A549 (cell line): ENCODE data around the gene HTRA3.

ENCODE experiments used
- HOXB5 ChIP-seq: fragments of 250-450 bp; sonication (Bioruptor Pico); IDR thresholded peaks from 2 replicates; pipeline ENCODE4 v1.5.0; 2020; ENCODE audit warnings: mild to moderate bottlenecking, moderate library complexity
- MAZ ChIP-seq: fragments of 150-350 bp; IDR thresholded peaks from 2 replicates; pipeline ENCODE4 v1.6.1; 2014; ENCODE audit warnings: antibody characterized with exemption, low read depth, low read length, borderline replicate concordance
- RAD21 ChIP-seq, 2 experiments: fragments of >200 bp in 1 of 2; sonication (Bioruptor Twin) in 1 of 2; formaldehyde crosslinking in 1 of 2; IDR thresholded peaks in 1 of 2; conservative IDR thresholded peaks in 1 of 2; 2 replicates in 1 of 2; 3 replicates in 1 of 2; pipeline ENCODE4 v1.6.1; 2012 to 2018; ENCODE audit warnings: inconsistent platforms in 1 of 2
- REST ChIP-seq: fragments of 200-600 bp; sonication (generic); IDR thresholded peaks from 2 replicates; pipeline ENCODE4 v1.6.1; 2016; ENCODE audit warnings: antibody characterized with exemption, mild to moderate bottlenecking, moderate library complexity

GRCh38 chr4:8236920-8237195 lies 32.7 kb upstream of the HTRA3 start:
- TF ChIP-seq RAD21 (conservative IDR thresholded peaks at IDR 0.05 in 1 of 2, IDR thresholded peaks at IDR 0.05 in 1 of 2) (no peak), REST (no peak), MAZ (no peak), HOXB5 (no peak)
